GM12875 (cell line): ENCODE data around the gene ACACB.

Experiments
- H3K4me3 ChIP-seq: one replicate; pipeline ENCODE4 v1.5.1; 2011; ENCODE audit warnings: low read depth, low read length, control low read depth
- CTCF ChIP-seq: IDR thresholded peaks from 2 replicates; pipeline ENCODE4 v1.5.1; 2011; ENCODE audit warnings: low read depth, mild to moderate bottlenecking, control low read depth, inconsistent platforms, low read length, moderate library complexity, borderline replicate concordance; ENCODE audit not compliant: insufficient read depth

ACACB gene

GRCh38 chr12:109264943-109265650 is 148.7 kb downstream of the ACACB start:
- no peak overlapping the region for H3K4me3 ChIP-seq
- no peak for TF ChIP-seq CTCF

GRCh38 chr12:109266106-109266879 is 149.9 kb downstream of the ACACB start:
- TF ChIP-seq CTCF = no peak
- H3K4me3 ChIP-seq = no peak overlapping the region

GRCh38 chr12:109267361-109267760 is 151.0 kb downstream of the ACACB start:
- no peak for TF ChIP-seq CTCF
- no peak overlapping the region for H3K4me3 ChIP-seq

- TF ChIP-seq CTCF = no peak
- H3K4me3 ChIP-seq = no peak overlapping the region
These were observed 152.5 kb downstream of the ACACB start for GRCh38 chr12:109268896-109269295.

- TF ChIP-seq CTCF = no peak
- no peak overlapping the region for H3K4me3 ChIP-seq
These were observed 153.0 kb downstream of the ACACB start for GRCh38 chr12:109269428-109269827.

GRCh38 chr12:109270494-109270893 is 154.1 kb downstream of the ACACB start:
- no peak overlapping the region for H3K4me3 ChIP-seq
- TF ChIP-seq CTCF = no peak

GRCh38 chr12:109271418-109271817 is 155.0 kb downstream of the ACACB start:
- TF ChIP-seq CTCF = no peak
- no peak overlapping the region for H3K4me3 ChIP-seq
